NCI-H2029 (cell line): ENCODE measurements around the gene SYNDIG1.

ENCODE experiments used
- DNase-seq: peaks from one replicate; lab custom pipeline; 2025; lab: John Stamatoyannopoulos, UW

The SYNDIG1 gene

DNA sequence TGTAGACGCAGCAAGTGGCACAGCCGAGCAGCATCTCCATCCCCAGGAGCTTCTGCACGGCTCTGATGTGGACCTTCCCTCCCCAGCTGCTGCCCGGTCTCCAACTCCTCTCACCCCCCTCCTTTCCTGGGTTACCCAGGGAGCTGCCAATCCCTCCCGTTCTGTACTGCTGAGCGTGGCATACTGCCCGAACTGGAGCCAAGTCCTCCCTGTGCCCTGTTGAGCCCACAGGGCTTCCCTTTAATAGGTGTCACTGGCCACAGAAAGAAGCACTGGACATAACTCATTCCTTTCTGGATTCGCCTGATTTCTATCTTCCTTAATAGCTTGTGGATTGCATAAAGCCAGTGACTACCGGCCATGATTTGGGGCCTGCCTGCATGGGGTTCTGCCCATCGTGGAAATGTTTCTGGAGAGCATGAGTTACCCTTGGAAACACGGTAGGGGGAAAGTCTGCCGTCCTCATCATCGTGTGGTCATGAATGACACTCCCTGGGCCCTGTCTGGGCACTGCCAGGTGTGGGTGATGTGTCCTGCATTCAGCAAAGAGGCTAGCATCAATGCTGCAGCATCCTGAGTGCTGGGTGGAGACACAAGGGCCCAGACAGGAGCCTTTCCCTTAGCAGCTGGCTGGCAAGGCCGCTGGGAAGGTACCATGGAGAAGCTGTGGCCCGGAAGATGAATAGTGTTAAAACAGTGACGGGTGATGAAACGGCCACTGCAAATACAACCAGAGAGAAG is 189.7 kb downstream of the SYNDIG1 start:
- DNase-seq, result no peak

DNA sequence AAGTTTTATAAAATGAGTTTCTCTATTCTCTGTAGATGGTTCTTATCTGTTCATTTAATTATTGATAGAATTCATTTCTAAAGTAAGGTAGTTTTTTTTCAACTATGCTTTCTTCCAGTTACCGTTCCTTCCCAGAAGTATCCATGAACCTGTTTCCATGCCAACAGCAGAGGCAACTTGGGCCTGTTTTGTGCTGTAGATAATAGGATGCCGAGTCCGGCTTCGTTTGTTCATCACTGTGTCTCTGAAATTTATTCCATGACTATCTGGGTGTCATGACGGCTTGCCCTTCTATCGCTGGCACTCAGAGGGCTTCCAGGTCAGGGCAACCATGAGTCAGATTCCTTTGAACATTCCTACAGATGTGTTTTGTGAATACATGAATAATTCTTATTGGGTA is 190.4 kb downstream of the SYNDIG1 start:
- no peak for DNase-seq

DNA sequence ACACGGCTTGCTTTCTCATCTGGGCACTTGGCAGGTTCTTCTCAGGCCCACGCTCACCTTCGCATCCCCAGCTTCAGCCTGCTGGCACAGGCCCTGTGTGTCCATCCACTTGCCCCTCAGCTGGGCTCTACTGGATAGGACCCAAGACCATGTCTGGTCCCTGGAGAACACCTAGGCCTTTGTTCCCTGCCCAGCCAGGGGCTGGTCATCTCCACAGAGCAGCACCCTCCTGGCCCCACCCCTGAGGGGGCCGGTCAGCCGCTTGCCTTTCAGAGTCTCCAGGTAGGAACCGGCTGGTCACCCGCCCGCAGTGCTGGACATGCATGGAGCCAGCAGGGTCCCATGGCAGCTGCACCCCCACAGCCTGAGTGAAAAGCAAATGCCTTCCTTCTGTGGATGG is 191.2 kb downstream of the SYNDIG1 start:
- DNase-seq, result no peak

DNA sequence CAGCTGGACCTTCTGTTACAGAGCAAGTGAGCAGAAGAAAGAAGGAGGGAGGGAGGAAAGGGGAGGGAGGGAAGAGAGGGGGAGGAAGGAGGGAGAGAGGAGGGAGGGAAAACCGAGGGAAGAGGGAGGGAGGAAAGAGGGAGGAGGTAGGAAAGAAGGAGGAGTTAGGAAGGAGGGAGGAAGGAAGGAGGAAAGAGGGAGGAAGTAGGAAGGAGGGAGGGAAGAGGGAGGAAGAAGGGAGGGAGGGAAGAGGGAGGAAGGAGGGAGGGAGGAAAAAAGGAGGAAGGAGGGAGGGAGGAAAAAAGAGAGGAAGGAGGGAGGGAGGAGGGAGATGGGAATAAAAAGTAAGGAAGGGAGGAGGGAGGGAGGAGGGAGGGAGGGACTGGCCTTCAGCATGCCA is 191.8 kb downstream of the SYNDIG1 start:
- DNase-seq, result no peak

DNA sequence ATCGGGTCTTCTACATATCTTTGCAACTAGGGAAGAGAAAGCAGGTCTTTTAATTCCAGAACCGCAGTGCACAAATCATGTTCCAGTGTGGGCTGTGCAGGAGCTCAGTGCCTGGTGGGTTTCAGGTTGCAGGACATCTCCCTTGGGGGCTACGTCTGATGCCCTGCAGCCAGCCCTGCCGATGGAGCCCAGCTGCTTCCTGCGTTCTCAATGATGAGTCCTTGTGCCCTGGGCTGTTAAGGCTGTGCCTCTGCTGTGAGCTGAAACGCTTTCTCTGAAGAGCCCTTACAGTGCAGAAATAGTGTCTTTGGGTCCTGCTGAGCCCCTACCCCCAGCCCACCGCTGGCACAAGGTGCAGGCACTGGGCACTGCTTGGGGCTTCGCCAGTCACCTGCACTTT is 192.9 kb downstream of the SYNDIG1 start:
- no peak for DNase-seq

DNA sequence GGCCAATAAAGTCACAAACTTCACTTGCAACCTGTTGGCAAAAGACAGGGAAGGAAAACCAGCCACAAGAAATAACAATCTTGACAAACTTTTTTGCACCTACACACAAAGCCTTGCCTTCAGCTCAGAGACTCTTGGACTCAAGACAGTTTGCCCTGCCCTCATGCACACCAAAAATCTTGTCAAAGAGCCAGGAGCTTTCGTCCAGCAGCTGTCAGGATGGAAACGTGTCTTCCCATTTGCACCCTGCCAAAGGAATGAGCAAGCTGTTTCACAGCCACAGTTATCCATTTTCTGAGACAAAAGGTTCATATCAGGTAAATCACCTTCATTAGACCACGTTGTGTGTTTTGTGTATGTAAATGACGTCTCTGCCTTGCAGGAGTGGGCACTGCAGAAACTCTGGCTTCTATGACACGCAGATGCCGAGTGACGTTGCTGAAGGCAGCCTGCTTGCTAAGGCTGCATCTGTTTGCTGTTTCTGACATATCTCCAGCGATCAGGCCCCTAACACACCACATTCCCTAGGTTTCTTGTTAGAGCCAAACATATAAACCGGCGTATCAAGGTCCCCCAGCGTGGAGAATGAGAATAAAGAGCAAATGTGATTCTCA is 193.4 kb downstream of the SYNDIG1 start:
- no peak for DNase-seq

DNA sequence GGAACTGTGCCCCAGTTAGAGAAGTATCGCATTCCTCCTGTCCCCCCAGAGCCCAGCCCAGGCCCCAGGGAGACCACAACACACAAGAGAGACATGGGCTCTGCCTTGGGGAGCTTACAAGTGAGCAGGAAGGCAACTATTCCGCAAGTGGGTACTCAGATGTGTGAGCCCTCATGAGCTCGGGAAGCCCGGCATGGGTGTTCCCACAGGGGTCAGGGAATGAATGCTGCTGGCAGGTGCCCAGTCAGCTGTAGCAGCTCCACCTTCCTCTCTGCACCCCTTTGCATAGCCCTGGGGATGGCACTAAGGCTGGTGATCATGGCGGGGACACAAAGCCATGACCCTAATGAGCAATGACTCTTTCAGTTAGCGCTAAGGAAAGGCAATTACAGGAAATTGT is 194.1 kb downstream of the SYNDIG1 start:
- no peak for DNase-seq

DNA sequence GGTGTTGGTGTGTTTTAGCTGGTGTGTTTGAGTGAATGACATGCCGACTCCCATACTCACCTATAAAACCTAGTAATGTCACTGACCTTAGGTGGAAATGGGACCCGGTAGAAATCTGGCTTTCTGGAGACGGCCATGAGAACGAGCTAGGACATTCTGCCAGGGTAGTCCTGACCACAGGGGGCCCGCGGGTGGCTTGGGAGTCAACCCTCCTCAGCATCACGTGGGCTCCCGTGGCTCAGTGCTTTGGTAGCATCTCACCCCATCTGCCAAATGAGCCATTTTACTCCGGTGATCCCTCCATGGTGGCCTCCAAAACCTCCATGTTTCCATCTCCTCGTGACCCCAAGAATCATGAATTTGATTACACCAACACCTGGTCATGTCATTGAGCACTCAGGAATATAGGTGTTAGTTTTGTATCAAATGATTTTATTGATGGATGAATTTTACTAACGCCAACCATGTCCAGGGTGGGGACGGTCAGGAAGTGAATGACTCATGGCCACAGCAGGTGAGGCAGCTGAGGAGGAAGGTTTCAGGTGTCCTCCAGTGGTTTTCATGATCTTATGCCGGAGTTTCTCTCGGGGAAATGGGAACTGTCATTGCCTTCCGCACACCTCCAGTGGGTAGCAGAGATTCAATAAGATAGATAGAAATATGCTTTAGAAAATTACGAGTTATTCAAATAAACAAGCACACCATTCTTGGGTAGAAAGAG is 195.0 kb downstream of the SYNDIG1 start:
- DNase-seq, result no peak

DNA sequence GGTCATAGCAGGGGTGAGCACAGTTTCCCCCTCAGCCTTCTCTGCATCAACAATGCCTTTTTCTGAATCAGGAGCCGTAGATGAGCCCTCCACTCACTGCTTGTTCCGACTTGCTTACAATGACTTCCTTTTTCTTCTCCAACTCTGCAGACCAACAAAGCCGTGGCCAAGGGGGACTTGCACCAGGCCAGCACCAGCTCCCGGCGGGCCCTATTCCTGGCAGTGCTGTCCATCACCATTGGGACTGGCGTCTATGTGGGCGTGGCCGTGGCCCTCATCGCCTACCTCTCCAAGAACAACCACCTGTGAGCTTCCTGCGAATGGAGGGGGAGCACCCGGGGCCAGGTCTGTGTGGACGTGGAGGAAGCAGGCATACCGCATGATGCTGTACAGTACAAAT is 195.8 kb downstream of the SYNDIG1 start:
- no peak for DNase-seq

DNA sequence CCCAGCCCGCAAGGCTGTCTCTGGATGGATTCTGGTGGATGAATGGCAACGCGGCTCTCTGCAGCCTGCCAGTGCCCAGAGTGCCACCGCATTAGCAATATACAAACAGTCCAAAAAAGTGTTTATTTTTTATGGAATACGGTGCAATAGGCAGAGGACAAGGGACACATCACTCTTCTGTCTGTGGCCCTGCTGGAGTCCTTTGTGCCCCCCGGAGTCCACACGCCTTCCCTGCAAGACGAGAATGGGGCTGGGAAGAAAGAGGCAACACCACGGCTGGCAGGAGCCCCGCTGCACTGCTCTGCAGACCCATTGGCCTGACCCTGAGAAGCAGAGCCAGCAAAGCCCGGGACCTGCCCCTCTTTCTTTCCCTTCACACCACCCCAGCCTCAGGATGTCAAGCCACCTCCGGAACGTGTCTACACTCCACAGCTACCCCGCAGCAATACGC is 196.3 kb downstream of the SYNDIG1 start:
- no peak for DNase-seq

DNA sequence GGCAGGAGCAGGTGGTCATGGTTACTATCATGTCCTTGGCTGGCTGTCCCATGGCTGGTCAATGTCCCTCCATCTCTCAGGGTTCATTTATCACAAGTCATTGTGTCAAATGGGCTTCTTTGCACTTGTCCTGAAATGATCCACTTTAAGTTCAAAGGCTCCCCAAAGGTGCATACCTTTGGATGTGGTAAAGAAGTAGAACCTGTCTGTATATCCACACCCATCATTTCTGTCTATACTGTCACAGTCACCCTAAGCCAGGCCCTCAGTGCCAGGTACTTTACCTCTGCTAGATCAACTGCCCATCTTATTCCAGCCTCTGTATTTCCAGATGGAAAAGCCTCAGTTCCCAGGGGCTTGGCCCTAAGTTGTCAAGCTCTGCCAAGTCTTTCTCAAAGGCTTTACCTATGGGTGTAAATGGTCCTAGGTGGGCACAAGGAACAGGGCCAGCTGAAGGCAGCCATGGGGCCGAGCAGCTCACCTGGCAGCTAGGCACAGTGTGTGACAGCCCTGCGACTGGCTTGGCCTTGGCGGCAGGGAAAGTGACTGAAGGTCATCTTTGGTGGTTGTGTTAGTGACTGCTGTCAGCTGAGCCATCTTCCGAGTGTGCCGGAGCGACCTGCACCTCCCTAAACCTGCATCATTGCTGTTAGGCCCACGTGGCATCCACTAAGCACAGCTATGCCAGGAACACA is 198.4 kb downstream of the SYNDIG1 start:
- no peak for DNase-seq

DNA sequence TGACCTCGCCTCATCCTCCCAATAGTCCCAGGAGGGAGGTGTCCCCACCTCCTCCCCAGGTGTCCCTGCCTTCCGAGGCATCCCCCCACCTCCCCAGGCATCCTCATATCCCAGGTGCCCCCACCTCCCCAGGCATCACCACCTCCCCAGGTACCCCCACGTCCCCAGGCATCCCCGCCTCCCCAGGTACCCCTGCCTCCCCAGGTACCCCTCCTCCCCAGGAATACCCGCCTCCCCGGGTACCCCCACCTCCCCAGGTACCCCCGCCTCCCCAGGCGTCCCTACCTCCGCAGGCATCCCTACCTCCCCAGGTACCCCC is 198.9 kb downstream of the SYNDIG1 start:
- no peak for DNase-seq

DNA sequence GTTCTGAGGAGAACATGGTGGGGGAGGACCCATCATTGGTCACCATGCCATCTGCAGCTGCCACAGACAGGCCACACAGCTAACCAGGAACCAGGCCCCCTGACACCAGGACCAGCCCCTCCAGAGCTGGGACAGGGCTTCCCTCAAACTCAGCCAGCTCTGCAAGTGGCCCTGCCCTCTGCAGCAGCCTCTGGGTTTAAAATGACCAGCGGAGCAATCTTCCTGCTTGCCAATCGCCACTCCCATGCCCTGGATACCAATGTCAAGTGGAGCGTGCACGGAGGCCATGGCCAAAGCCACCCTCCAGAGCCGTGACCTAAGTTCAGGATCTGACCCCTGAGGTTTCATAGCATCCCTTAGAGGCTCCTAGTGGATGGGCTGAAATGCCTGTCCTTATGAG is 199.4 kb downstream of the SYNDIG1 start:
- no peak for DNase-seq

DNA sequence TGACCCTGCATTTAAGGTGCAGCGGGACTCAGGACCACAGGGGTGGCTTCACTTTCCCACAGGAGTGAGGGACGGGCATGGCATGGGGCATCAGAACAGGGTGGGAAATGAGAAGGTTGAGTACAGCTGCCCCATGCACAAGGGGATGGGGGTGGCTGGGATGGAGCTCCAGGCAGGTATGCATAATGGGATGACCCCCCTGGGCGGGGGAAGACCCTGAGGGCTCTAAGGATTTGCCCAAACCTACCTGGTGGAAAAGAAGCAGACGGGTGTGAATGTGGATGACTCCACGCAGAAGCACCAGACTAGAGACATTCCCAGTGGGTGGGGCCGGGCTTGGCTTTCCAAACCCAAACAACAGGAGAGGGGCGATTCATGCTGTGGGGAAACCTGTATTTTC is 200.3 kb downstream of the SYNDIG1 start:
- DNase-seq, result no peak

DNA sequence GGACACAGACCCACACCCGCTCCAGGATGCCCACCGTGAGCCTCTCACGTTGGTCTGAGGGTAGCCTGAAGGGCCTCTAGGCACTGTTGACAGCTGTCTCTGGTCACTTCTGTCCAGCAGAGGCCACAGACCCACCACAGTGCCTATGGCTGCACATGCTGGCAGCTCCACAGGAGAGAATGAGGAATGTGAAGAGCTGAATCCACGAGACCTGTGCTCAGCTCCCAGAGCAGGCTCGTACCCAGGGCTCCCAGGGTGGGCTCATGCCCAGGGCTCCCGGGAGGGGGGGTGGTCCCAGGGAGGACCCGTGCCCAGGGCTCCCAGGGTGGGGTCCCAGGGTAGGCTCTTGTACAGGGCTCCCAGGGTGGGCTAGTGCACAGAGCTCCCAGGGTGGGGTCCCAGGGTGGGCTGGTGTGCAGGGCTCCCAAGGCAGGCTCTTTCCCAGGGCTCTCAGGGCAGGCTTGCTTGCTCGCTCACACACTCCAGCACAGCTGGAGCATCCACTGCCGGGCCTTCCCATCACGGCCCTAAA is 201.0 kb downstream of the SYNDIG1 start:
- DNase-seq, result no peak

DNA sequence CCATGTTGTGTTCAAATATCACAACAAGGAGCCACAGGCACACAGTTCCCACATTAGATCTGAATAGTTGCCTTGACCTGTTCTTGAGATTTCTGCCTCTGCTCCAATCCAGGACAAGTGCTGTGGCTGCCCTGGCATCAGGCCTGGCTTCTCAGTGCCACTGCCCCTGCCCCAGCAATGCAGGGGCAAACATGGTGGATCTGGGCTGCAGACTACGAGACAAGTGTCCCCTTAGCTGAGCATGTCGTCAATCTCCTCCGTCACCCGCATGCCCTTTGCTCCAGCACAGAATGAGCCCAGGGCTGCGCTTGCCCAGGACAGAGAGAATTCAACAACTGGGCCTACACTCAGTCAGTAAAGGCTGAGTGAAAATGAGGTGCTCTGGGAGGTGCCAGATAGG is 201.6 kb downstream of the SYNDIG1 start:
- no peak for DNase-seq

DNA sequence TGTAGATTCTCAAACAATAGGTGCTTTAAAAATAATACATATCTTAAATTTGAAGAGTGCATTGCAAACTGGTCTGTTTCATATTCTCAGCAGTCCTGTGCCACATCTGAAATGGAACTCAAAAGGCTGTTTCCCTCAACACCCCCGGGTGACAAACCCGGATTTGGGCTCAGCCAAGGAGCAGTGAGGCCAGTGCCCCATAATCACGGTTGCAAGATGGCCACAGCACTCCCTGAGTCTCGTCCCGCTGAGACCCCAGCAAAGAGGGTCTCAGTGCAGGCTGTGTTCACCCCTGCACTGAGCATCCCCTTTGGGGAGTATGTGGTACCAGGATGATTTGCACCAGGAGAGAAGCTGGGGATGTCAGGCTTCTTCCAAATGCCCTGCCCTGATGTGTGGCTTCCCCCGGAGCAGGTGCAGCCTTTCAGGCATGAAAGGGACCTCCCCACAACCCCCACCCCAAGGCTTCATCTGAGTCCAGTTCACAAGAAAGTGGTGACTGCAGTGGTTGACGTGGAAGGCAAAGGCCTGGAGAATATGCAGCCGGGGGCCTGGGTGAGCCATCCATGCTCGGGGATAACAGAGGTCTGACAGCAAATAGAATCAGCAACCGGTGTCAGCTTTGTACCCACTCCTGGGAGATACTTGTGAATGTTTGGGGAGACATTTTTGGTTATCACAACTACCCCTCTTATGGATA is 202.9 kb downstream of the SYNDIG1 start:
- no peak for DNase-seq

DNA sequence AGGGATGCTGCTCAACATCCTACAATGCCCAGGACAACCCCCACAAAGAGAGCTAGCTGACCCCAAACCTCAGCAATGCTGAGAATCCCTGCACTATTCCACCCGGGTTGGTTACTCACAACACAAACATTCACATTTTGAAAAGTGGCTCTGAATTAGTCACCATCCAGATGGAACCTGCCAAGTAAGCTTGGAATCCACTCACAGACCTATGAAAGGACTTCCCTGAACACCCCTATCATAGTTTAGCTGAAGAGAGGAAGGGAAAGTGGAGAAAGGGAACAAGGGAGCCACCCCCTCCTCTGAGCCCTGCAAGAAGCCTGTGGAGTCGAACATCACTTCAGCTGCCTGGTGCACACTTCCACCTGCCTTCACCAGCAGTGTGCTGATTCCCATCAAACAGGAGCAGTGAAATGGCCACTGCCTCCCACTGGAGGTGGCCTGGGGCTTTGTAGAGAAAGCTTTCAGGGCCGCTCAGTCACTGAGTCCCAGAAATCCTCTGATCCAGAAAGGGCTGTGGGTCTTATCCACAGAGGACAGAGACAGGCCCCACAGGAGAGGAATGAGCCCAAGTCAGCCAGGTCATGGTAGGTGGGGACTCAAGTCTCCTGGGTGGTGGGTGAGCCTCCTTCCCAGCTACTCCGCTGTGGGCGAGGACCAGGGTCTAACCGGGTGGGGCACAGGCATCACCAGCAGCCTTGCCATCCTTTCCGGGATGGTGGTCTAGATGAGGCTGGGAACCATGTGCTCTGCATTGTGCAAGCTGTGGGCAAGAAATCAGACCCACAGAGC is 203.7 kb downstream of the SYNDIG1 start:
- DNase-seq, result no peak

DNA sequence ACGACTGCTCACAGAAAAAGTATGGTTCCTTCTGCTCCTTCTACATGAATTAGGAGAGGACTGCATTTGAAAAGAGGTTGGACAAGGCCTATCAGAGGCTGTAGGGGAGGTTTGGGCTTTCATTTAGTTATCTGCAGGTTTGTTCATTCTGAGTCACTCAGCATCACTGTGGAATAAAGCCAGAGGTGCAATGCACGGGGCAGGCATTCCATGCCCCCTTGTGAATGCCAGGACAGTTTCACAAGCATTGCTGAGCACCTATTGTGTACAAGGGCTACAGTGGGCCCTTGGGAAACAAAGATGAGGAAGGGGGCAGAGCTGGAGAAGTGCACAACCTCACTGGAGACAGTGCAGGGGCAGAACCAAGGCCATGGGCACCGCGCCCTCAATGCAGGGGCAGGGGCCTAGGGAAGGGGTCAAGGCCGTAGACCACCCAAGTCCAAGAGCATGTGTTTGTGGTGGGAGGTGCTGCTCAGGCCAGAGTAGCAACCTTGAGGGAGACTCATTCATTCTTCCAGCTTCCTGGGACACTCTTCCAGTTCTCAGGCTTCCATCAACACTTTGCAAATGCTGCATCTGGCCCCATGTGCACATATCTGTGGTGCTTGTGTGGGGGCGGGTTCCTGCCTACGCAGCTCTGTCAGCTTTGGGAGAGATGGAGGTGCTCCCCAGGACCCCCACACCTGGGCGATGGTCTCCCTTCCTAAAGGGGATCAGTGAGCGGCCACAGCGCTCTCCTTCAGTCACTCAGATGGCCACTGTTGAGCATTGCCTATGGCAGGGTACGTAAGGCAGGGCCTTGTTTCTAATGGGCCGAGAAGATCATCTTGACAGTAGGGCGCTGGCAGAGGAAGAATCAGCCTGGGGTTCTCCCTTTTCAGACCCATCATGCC is 204.5 kb downstream of the SYNDIG1 start:
- no peak for DNase-seq
